ENCODE measurements around the gene LAGE3. TPM values are rescaled to one million over a fixed set of nuclear protein-coding genes. Genes with fewer than 3 reads are reported as not detected.

The LAGE3 gene
- total and polyA plus RNA-seq, 12 donors = 11.3 to 101 (median 41.7) TPM

DNA sequence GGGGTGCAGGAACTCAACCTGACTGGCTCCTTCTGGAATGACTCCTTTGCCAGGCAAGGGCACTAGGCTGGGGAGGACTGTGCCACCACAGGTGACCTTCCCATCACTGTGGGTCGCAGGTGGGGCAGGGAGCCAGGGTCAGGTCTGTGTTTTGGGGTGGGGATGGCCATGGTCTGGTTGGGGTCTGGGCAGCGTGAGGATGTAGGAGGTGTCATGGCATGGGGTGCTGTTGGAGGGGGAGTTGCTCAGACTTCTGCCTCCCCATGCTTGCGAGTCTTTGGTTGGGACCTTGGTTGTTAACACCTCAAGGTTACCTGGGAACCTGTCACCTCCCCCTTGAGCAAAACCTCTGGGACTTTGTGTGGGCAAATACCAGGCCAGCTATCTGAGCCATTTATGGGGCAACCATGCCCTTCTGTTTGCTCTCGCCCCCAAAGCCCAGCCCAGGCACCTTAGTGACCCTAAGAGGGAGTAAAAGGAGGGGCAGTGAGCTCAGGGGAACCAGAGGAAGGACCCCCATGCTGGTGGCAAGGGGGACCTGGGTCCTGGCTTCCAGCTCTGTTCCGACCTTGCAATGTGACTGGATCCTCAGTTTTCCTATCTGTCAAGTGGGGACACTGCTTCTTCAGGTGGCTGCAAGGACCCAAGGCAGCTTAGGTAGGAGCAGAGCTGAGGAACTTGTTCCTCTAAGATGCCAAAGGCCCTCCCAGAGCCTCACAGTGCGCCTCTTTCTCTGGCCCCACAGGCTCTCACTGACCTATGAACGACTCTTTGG, 44.5 kb downstream of the LAGE3 start:
- TF ChIP-seq POLR2A (IDR thresholded peaks at IDR 0.05) = no peak
- TF ChIP-seq, protein P1, sequence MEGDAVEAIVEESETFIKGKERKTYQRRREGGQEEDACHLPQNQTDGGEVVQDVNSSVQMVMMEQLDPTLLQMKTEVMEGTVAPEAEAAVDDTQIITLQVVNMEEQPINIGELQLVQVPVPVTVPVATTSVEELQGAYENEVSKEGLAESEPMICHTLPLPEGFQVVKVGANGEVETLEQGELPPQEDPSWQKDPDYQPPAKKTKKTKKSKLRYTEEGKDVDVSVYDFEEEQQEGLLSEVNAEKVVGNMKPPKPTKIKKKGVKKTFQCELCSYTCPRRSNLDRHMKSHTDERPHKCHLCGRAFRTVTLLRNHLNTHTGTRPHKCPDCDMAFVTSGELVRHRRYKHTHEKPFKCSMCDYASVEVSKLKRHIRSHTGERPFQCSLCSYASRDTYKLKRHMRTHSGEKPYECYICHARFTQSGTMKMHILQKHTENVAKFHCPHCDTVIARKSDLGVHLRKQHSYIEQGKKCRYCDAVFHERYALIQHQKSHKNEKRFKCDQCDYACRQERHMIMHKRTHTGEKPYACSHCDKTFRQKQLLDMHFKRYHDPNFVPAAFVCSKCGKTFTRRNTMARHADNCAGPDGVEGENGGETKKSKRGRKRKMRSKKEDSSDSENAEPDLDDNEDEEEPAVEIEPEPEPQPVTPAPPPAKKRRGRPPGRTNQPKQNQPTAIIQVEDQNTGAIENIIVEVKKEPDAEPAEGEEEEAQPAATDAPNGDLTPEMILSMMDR (IDR thresholded peaks at IDR 0.05) = no peak
- Histone ChIP-seq H3K27ac (no peak overlapping the region), H3K36me3 (replicated peaks in 1 of 2) (peaks cover 0 to 49% of the 10 kb centered on the region in 2 donors), H3K9me3 (replicated peaks in 1 of 3) (no peaks in the 10 kb centered on the region), H3K4me1 (replicated peaks in 1 of 2) (peaks cover 0 to 19% of the 10 kb centered on the region in 2 donors), H3K4me3 (no peak overlapping the region), H3K27me3 (no peaks in the 10 kb centered on the region)
- no peak for DNase-seq
- intact Hi-C loops (cut with DNase I) = no loop called here
- 70 to 93% (median 84%) methylated on average over 3 to 7 of the region's 7 CpGs for WGBS, 4 donors

DNA sequence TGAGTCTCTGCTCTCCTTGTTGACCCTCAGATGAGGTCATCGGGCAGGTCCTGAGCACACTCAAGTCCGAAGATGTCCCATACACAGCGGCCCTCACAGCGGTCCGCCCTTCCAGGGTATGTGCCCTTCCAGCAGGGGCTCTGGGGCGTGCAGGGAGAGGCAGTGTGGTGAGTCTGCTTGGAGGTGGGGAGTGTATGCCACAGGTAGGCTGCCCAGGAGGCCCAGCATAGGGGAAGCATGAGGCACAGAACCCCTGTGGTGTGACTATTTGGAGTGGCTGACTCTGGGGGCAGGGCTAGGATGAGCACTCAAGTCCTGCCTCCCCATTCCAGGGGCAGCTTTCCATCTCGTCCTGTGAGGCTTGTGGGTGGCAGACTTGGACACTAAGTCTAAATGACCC, 45.5 kb downstream of the LAGE3 start:
- Histone ChIP-seq H3K27me3 (no peaks in the 10 kb centered on the region), H3K4me3 (no peak overlapping the region), H3K36me3 (replicated peaks in 1 of 2) (peaks cover 0 to 42% of the 10 kb centered on the region in 2 donors), H3K9me3 (replicated peaks in 1 of 3) (no peaks in the 10 kb centered on the region), H3K4me1 (replicated peaks in 1 of 2) (peaks cover 0 to 21% of the 10 kb centered on the region in 2 donors), H3K27ac (no peak overlapping the region)
- WGBS, 4 donors = 77 to 88% (median 83%) methylated on average over 1 to 7 of the region's 7 CpGs
- no peak for DNase-seq
- intact Hi-C loops (cut with DNase I) = no loop called here
- TF ChIP-seq, protein P1 (IDR thresholded peaks at IDR 0.05) = no peak
- TF ChIP-seq POLR2A (IDR thresholded peaks at IDR 0.05) = no peak

DNA sequence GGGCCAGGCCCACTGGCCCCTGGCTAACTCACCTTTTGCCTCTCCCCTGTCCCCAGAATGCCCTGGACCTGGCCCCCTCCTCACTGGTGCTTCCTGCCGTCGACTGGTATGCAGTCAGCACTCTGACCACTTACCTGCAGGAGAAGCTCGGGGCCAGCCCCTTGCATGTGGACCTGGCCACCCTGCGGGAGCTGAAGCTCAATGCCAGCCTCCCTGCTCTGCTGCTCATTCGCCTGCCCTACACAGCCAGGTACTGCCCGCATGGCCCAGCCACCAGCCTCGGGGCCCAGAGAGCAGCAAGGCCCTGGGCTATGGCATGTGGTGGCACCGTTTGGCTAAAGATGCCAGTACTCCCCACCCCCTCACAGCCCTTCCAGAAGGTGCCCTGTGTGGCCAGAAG, 46.9 kb downstream of the LAGE3 start:
- DNase-seq = no peak
- Histone ChIP-seq H3K4me1 (replicated peaks in 1 of 2) (peaks cover 0 to 15% of the 10 kb centered on the region in 2 donors), H3K36me3 (replicated peaks in 1 of 2) (peaks cover 0 to 42% of the 10 kb centered on the region in 2 donors), H3K4me3 (no peak overlapping the region), H3K27ac (no peak overlapping the region), H3K27me3 (no peaks in the 10 kb centered on the region), H3K9me3 (replicated peaks in 1 of 3) (no peaks in the 10 kb centered on the region)
- intact Hi-C loops (cut with DNase I) = no loop called here
- TF ChIP-seq, protein P1 (IDR thresholded peaks at IDR 0.05) = no peak
- TF ChIP-seq POLR2A (IDR thresholded peaks at IDR 0.05) = no peak
- WGBS, 4 donors = 87 to 88% methylated on average over 7 of the region's 8 CpGs; no CpG with 5 or more reads in 2 of the 4 donors

DNA sequence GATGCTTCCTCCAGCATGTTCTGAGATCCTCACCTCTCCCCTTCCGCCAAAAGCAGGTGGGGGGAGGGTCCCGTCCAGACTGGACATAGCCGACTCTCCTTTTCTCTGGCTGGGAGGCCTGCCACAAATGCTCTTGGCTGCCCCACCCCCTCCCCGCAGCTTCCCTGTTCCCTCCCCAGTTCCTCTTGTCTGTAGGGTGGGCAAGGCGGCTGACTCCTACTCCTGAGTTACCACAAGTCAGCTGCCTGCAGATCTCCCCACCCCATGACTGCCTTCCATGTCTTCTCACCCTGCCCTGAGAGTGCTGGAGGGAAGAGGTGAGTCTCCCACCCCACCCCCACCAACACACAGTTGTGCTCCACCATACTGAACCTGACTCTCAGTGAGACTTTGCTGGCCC, 47.7 kb downstream of the LAGE3 start:
- peak overlapping the region in 2 of 5 donors; percentile 59 for H3K27ac ChIP-seq
- DNase-seq = peak in 5 of 7 donors; percentile 34 to 46 (median 37)
- H3K4me1 ChIP-seq (replicated peaks in 1 of 2) = peaks cover 0 to 15% of the 10 kb centered on the region in 2 donors
- intact Hi-C loops (cut with DNase I) = no loop called here
- TF ChIP-seq POLR2A (IDR thresholded peaks at IDR 0.05) = no peak
- TF ChIP-seq, protein P1 (IDR thresholded peaks at IDR 0.05) = no peak
- peaks cover 0 to 42% of the 10 kb centered on the region in 2 donors for H3K36me3 ChIP-seq (replicated peaks in 1 of 2)
- 53 to 90% (median 68%) methylated on average over 2 to 5 of the region's 5 CpGs for WGBS, 4 donors
- H3K9me3 ChIP-seq (replicated peaks in 1 of 3) = no peaks in the 10 kb centered on the region
- no peaks in the 10 kb centered on the region for H3K27me3 ChIP-seq
- H3K4me3 ChIP-seq = no peak overlapping the region
